HEK293 (cell line): Measurements from ENCODE around the gene CPB2.

Experiments used
- CTCF ChIA-PET: fragments of 350-600 bp; formaldehyde crosslinking; extraction: SDS; loops from one replicate; lab custom pipeline; 2021; ENCODE audit warnings: antibody characterized with exemption; lab: Yijun Ruan, JAX
- POLR2A ChIA-PET: fragments of 300-600 bp; formaldehyde crosslinking; extraction: SDS; loops from one replicate; lab custom pipeline; 2020; ENCODE audit warnings: antibody characterized with exemption, inconsistent platforms; lab: Yijun Ruan, JAX
- H3K27ac ChIP-seq: fragments of 200-500 bp; sonication (Bioruptor generic); 2 replicates; pipeline ENCODE4 v1.5.1; 2014; ENCODE audit warnings: low read depth, low read length, control low read depth, inconsistent platforms; ENCODE audit errors: extremely low read depth
- H3K36me3 ChIP-seq, 2 experiments: fragments of 200-500 bp in 1 of 2; sonication (Bioruptor generic) in 1 of 2; 1 replicate in 1 of 2; 2 replicates in 1 of 2; pipeline ENCODE4 v1.5.1; 2014 to 2017; ENCODE audit warnings: inconsistent platforms in 2 of 2, low read length in 2 of 2; ENCODE audit not compliant: control insufficient read depth in 2 of 2, insufficient read depth in 1 of 2
- H3K4me1 ChIP-seq: fragments of 200-500 bp; sonication (Bioruptor generic); 2 replicates; pipeline ENCODE4 v1.5.1; 2014; ENCODE audit warnings: mild to moderate bottlenecking, low read length, inconsistent platforms; ENCODE audit not compliant: control insufficient read depth, insufficient read depth
- H3K4me3 ChIP-seq: 2 replicates; pipeline ENCODE4 v1.5.1; 2011; ENCODE audit warnings: low read depth, mild to moderate bottlenecking, control low read depth, low read length, moderate library complexity
- H3K9me3 ChIP-seq: fragments of 200-500 bp; sonication (Bioruptor generic); 2 replicates; pipeline ENCODE4 v1.5.1; 2014; ENCODE audit warnings: low read depth, low read length, inconsistent platforms; ENCODE audit not compliant: control insufficient read depth, insufficient read depth
- CTCF ChIP-seq: fragments of 450-650 bp; formaldehyde crosslinking; IDR thresholded peaks from 2 replicates; pipeline ENCODE4 v1.5.1; 2016; ENCODE audit warnings: missing biosample characterization, missing genetic modification characterization
- GLI2 ChIP-seq: fragments of 450-650 bp; formaldehyde crosslinking; IDR thresholded peaks from 2 replicates; pipeline ENCODE4; 2017; ENCODE audit warnings: missing biosample characterization, missing genetic modification characterization, low read depth, borderline replicate concordance
- KLF16 ChIP-seq: fragments of 450-650 bp; formaldehyde crosslinking; IDR thresholded peaks from 2 replicates; pipeline ENCODE4 v1.5.1; 2017; ENCODE audit warnings: missing biosample characterization, missing genetic modification characterization
- SCRT2 ChIP-seq: fragments of 450-650 bp; formaldehyde crosslinking; IDR thresholded peaks from 2 replicates; pipeline ENCODE4 v1.5.1; 2016; ENCODE audit warnings: missing biosample characterization, missing genetic modification characterization
- ZBTB17 ChIP-seq: fragments of 450-650 bp; formaldehyde crosslinking; IDR thresholded peaks from 2 replicates; pipeline ENCODE4 v1.5.1; 2016; ENCODE audit warnings: missing biosample characterization, missing genetic modification characterization
- ZFP37 ChIP-seq: fragments of 450-650 bp; formaldehyde crosslinking; IDR thresholded peaks from 2 replicates; pipeline ENCODE4 v1.5.1; 2016; ENCODE audit warnings: missing biosample characterization, missing genetic modification characterization
- ZNF148 ChIP-seq: fragments of 450-650 bp; formaldehyde crosslinking; IDR thresholded peaks from 2 replicates; pipeline ENCODE4 v1.5.0; 2017; ENCODE audit warnings: missing biosample characterization, missing genetic modification characterization, borderline replicate concordance
- ZNF155 ChIP-seq: fragments of 450-650 bp; formaldehyde crosslinking; IDR thresholded peaks from 2 replicates; pipeline ENCODE4 v1.5.1; 2016; ENCODE audit warnings: missing biosample characterization, missing genetic modification characterization
- ZNF280D ChIP-seq: fragments of 450-650 bp; formaldehyde crosslinking; IDR thresholded peaks from 2 replicates; pipeline ENCODE4 v1.5.1; 2016; ENCODE audit warnings: missing biosample characterization, missing genetic modification characterization
- ZNF530 ChIP-seq: fragments of 450-650 bp; formaldehyde crosslinking; IDR thresholded peaks from 2 replicates; pipeline ENCODE4 v1.5.1; 2016; ENCODE audit warnings: low read depth, missing biosample characterization, missing genetic modification characterization
- ZNF558 ChIP-seq: fragments of 450-650 bp; formaldehyde crosslinking; IDR thresholded peaks from 2 replicates; pipeline ENCODE4 v1.5.1; 2016; ENCODE audit warnings: missing biosample characterization, missing genetic modification characterization
- ZNF658 ChIP-seq: fragments of 450-650 bp; formaldehyde crosslinking; IDR thresholded peaks from 2 replicates; pipeline ENCODE4; 2016; ENCODE audit warnings: missing biosample characterization, missing genetic modification characterization
- ZNF701 ChIP-seq: fragments of 450-650 bp; formaldehyde crosslinking; IDR thresholded peaks from 2 replicates; pipeline ENCODE4 v1.5.1; 2016; ENCODE audit warnings: missing biosample characterization, missing genetic modification characterization
- ZNF707 ChIP-seq: fragments of 450-650 bp; formaldehyde crosslinking; IDR thresholded peaks from 2 replicates; pipeline ENCODE4 v1.5.1; 2016; ENCODE audit warnings: missing biosample characterization, missing genetic modification characterization
- ZNF768 ChIP-seq: fragments of 450-650 bp; formaldehyde crosslinking; IDR thresholded peaks from 2 replicates; pipeline ENCODE4 v1.5.1; 2018; ENCODE audit warnings: missing biosample characterization, mild to moderate bottlenecking, missing genetic modification characterization
- TF ChIP-seq, protein P1 (sequence below): fragments of 450-650 bp; formaldehyde crosslinking; IDR thresholded peaks from 2 replicates; pipeline ENCODE4 v1.5.1; 2017; ENCODE audit warnings: missing biosample characterization, missing genetic modification characterization
- TF ChIP-seq, protein P2 (sequence below): fragments of 450-650 bp; formaldehyde crosslinking; IDR thresholded peaks from 2 replicates; pipeline ENCODE4 v1.5.1; 2016; ENCODE audit warnings: missing biosample characterization, missing genetic modification characterization
- TF ChIP-seq, protein P3 (sequence below): fragments of 450-650 bp; IDR thresholded peaks from 2 replicates; pipeline ENCODE4 v1.5.1; 2018; ENCODE audit warnings: missing biosample characterization, mild to moderate bottlenecking, missing genetic modification characterization

Gene CPB2

GRCh38 chr13:46016216-46016615, 88.6 kb downstream of the CPB2 start:
- H3K4me1 ChIP-seq, result no peaks in the 10 kb centered on the region
- no peak for TF ChIP-seq ZNF530 (tag by site-specific recombination)
- TF ChIP-seq, protein P1, sequence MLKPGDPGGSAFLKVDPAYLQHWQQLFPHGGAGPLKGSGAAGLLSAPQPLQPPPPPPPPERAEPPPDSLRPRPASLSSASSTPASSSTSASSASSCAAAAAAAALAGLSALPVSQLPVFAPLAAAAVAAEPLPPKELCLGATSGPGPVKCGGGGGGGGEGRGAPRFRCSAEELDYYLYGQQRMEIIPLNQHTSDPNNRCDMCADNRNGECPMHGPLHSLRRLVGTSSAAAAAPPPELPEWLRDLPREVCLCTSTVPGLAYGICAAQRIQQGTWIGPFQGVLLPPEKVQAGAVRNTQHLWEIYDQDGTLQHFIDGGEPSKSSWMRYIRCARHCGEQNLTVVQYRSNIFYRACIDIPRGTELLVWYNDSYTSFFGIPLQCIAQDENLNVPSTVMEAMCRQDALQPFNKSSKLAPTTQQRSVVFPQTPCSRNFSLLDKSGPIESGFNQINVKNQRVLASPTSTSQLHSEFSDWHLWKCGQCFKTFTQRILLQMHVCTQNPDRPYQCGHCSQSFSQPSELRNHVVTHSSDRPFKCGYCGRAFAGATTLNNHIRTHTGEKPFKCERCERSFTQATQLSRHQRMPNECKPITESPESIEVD (tag by site-specific recombination), result no peak
- TF ChIP-seq ZBTB17, result no peak
- no peak for TF ChIP-seq ZNF148 (tag by site-specific recombination)
- TF ChIP-seq GLI2 (tag by site-specific recombination), result no peak
- TF ChIP-seq, protein P2, sequence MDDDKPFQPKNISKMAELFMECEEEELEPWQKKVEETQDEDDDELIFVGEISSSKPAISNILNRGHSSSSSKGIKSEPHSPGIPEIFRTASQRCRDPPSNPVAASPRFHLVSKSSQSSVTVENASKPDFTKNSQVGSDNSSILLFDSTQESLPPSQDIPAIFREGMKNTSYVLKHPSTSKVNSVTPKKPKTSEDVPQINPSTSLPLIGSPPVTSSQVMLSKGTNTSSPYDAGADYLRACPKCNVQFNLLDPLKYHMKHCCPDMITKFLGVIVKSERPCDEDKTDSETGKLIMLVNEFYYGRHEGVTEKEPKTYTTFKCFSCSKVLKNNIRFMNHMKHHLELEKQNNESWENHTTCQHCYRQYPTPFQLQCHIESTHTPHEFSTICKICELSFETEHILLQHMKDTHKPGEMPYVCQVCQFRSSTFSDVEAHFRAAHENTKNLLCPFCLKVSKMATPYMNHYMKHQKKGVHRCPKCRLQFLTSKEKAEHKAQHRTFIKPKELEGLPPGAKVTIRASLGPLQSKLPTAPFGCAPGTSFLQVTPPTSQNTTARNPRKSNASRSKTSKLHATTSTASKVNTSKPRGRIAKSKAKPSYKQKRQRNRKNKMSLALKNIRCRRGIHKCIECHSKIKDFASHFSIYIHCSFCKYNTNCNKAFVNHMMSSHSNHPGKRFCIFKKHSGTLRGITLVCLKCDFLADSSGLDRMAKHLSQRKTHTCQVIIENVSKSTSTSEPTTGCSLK (tag by site-specific recombination), result no peak
- TF ChIP-seq SCRT2 (tag by site-specific recombination), result no peak
- TF ChIP-seq ZNF658 (tag by site-specific recombination), result no peak
- no peak for TF ChIP-seq ZNF768 (tag by site-specific recombination)
- no peak for TF ChIP-seq CTCF (tag by site-specific recombination)
- TF ChIP-seq ZNF558, result no peak
- no peak for TF ChIP-seq ZFP37 (tag by site-specific recombination)
- TF ChIP-seq ZNF280D (tag by site-specific recombination), result no peak
- no peak for TF ChIP-seq KLF16 (tag by site-specific recombination)
- no peak for TF ChIP-seq ZNF707 (tag by site-specific recombination)
- TF ChIP-seq ZNF701 (tag by site-specific recombination), result no peak
- TF ChIP-seq ZNF155 (tag by site-specific recombination), result no peak
- TF ChIP-seq, protein P3, sequence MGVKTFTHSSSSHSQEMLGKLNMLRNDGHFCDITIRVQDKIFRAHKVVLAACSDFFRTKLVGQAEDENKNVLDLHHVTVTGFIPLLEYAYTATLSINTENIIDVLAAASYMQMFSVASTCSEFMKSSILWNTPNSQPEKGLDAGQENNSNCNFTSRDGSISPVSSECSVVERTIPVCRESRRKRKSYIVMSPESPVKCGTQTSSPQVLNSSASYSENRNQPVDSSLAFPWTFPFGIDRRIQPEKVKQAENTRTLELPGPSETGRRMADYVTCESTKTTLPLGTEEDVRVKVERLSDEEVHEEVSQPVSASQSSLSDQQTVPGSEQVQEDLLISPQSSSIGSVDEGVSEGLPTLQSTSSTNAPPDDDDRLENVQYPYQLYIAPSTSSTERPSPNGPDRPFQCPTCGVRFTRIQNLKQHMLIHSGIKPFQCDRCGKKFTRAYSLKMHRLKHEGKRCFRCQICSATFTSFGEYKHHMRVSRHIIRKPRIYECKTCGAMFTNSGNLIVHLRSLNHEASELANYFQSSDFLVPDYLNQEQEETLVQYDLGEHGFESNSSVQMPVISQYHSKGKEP (tag by site-specific recombination), result no peak
- no peaks in the 10 kb centered on the region for H3K9me3 ChIP-seq
- H3K36me3 ChIP-seq, result peaks cover 11 to 41% of the 10 kb centered on the region in 2 experiments
- ChIA-PET CTCF (interaction anchor here (1.3 kb wide), 1 partner anchor 110 kb away, joined by 4 read pairs; no protein-coding TSS in a partner anchor), POLR2A (no interaction called here)
- H3K4me3 ChIP-seq, result no peak overlapping the region
- H3K27ac ChIP-seq, result no peak overlapping the region
